Transverse colon (tissue), 4 donors: Measurements from ENCODE around the gene MAP2K5. TPM values are rescaled to one million over a fixed set of nuclear protein-coding genes. Genes with fewer than 3 reads are reported as not detected.

Source experiments
- DNase-seq: peaks from one replicate; pipeline ENCODE4 v3.0.0-alpha.2; 2019
- H3K27ac ChIP-seq, 4 donors: fragments of 200-600 bp; sonication (generic); 2 replicates each; pipeline ENCODE4 v1.5.1; 2016 to 2018; ENCODE audit warnings: inconsistent platforms in 4 of 4
- H3K27me3 ChIP-seq: fragments of 200-600 bp; sonication (generic); 2 replicates; pipeline ENCODE4 v1.5.1; 2017; ENCODE audit warnings: inconsistent platforms
- H3K36me3 ChIP-seq, 4 donors: fragments of 200-600 bp; sonication (generic); 2 replicates each; pipeline ENCODE4 v1.5.1; 2017 to 2019; ENCODE audit warnings: inconsistent platforms in 4 of 4
- H3K4me1 ChIP-seq, 4 donors: fragments of 200-600 bp; sonication (generic); 2 replicates each; pipeline ENCODE4 v1.5.1; 2017 to 2020; ENCODE audit warnings: inconsistent platforms in 4 of 4
- H3K4me3 ChIP-seq, 4 donors: fragments of 200-600 bp; sonication (generic); 1 replicate in 1 of 4; 2 replicates in 3 of 4; pipeline versions ENCODE4 v1.5.1 to v1.6.1; 2017 to 2019; ENCODE audit warnings: inconsistent platforms in 4 of 4
- H3K9me3 ChIP-seq, 2 donors: fragments of 200-600 bp; sonication (generic); 2 replicates each; pipeline ENCODE4 v1.5.1; 2017 to 2019; ENCODE audit warnings: inconsistent platforms in 2 of 2
- EP300 ChIP-seq: sonication (generic); formaldehyde crosslinking; IDR thresholded peaks from one replicate; pipeline ENCODE4 v1.6.1; 2017; ENCODE audit warnings: antibody characterized with exemption, low read depth
- POLR2A ChIP-seq: fragments of 450-650 bp; IDR thresholded peaks from one replicate; pipeline ENCODE4 v1.6.1; 2016; ENCODE audit warnings: antibody characterized with exemption, mild to moderate bottlenecking, moderate library complexity
- POLR2AphosphoS5 ChIP-seq, 3 donors: sonication (generic); formaldehyde crosslinking; IDR thresholded peaks; one replicate each; pipeline ENCODE4 v1.6.1; 2016; ENCODE audit warnings: antibody characterized with exemption in 3 of 3
- WGBS, 2 donors: methylation state at CpG; one replicate each; pipeline ENCODE4 v1.1.5; 2018; ENCODE audit warnings: low coverage in 1 of 2; 5-methylcytosine and 5-hydroxymethylcytosine counted together
- in situ Hi-C, 4 donors: fragments of 200-750 bp; cut with MboI; loops; one replicate each; pipeline versions ENCODE4 v1.15.0 to v1.15.1; 2017; ENCODE audit warnings: low sequenced_read_pairs in 3 of 4, low pct_ligation_motif_present in 1 of 4, low pct_unique_long_range_greater_than_20kb in 1 of 4
- intact Hi-C: fragments of 100-400 bp; cut with DNase I; formaldehyde crosslinking; loops from one replicate; pipeline ENCODE4 v1.15.1; 2023; ENCODE audit warnings: low total_unique reads
- total RNA-seq, 4 donors: library from RNA; depleted of rRNA; stranded (reverse); fragments of >200 nt; gene quantifications; one replicate each; pipeline ENCODE4 v1.1.0, GENCODE V29; 2016
- TF ChIP-seq, protein P1 (sequence below), 5 experiments: fragments of 200-600 bp in 3 of 5; fragments of 450-650 bp in 2 of 5; sonication (generic) in 3 of 5; IDR thresholded peaks; 1 replicate in 2 of 5; 2 replicates in 3 of 5; pipeline ENCODE4 v1.5.1; 2016 to 2017; ENCODE audit warnings: antibody characterized with exemption in 5 of 5, inconsistent platforms in 3 of 5, mild to moderate bottlenecking in 2 of 5, moderate library complexity in 1 of 5

Gene MAP2K5
- 100 to 1,000 TPM in 1 of 4 donors, 10 to 100 TPM in 3; 19.8 to 320 (median 21.1) TPM for total RNA-seq

DNA sequence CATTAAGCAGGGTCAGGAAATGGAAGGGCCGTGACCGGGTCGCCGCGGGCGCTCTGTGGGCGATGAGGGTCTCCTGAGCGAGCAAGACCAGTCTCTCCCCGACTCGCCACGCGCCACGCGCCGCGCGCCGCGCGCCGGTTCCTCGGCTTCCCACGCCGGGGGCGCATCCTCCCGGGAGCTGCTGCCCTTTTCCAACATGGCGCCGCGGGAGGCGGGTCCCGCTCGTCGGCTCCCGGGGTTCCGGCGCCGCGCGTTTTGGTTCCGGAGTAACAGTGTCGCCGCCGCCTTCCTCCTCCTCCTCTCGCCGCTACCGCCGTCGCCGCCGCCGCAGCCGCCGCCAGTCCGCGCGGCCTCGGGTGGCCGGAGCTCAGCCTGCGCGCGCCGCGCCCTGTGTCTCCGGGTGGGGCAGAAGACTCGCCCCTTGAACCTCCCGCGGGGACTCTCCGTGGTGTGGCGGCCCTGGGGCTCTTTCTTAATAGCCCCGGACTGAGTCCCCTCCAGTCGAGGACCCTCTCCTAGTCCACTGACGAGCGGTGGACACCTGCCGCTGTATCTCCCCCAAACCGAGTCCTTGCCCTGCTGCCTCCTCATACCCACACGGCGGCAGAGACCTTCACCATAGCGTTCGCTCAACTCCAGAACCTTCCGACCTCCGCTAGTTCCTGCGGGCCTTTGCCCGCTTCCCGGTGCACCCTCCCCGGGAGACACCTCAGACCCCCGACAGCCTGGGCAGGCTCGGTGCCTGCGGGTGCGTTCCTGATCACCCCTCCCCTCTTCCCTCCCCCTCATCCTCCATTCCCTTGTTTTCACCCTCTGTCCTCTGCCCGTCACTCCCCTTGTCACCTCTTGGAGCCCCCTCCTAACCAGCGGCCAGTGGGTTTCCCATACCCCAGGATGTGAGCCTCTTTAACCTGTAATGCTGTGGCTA is at the start of gene MAP2K5:
TSS of gene MAP2K5 (plus strand) at position 284 of the 928 bp plus-strand sequence. CDS start at position 917, 633 bp downstream.
- in situ Hi-C loops (no loop called here), intact Hi-C loops (loop anchor here (2.0 kb wide), 1 partner anchor 22 kb away; the partner anchor contains the start of gene C15orf61)
- H3K27ac ChIP-seq, result peak within 1 kb of the TSS; percentile 90 to 94 (median 92)
- no peaks in the 10 kb centered on the region for H3K36me3 ChIP-seq
- peak; percentile 77 for TF ChIP-seq POLR2A
- peak; percentile 35 to 79 (median 73) for TF ChIP-seq POLR2AphosphoS5 (IDR thresholded peaks at IDR 0.05)
- TF ChIP-seq EP300, result no peak
- TF ChIP-seq, protein P1, sequence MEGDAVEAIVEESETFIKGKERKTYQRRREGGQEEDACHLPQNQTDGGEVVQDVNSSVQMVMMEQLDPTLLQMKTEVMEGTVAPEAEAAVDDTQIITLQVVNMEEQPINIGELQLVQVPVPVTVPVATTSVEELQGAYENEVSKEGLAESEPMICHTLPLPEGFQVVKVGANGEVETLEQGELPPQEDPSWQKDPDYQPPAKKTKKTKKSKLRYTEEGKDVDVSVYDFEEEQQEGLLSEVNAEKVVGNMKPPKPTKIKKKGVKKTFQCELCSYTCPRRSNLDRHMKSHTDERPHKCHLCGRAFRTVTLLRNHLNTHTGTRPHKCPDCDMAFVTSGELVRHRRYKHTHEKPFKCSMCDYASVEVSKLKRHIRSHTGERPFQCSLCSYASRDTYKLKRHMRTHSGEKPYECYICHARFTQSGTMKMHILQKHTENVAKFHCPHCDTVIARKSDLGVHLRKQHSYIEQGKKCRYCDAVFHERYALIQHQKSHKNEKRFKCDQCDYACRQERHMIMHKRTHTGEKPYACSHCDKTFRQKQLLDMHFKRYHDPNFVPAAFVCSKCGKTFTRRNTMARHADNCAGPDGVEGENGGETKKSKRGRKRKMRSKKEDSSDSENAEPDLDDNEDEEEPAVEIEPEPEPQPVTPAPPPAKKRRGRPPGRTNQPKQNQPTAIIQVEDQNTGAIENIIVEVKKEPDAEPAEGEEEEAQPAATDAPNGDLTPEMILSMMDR (IDR thresholded peaks at IDR 0.05), result no peak
- H3K9me3 ChIP-seq, result no peaks in the 10 kb centered on the region
- H3K4me1 ChIP-seq, result peaks cover 6 to 36% (median 22%) of the 10 kb centered on the region in 4 donors
- DNase-seq, result peak; percentile 90
- 3 to 9% methylated on average over 7 to 37 of the region's 91 CpGs for WGBS, 2 donors
- H3K27me3 ChIP-seq, result no peaks in the 10 kb centered on the region
- peak within 1 kb of the TSS; percentile 61 to 96 (median 72) for H3K4me3 ChIP-seq

DNA sequence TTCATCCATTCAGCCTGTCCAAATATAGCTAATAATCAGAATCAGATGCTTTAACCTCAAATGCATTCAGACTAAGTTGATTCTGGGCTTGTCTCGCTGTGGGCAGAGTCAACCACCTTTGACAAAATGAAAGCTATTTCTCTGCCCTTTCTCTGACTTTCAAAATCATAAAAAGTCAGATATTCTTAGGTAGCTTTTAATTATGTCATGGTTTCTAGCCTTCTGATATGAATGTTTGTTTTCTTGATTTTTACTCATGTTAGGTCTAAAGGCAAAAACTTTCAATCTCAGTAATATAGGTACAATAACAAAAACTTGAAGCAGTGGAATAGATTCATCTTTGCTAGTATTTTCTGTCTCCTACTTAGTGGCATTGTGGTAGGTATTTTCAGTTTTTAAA is 46.9 kb upstream of the MAP2K5 start:
- Histone ChIP-seq H3K36me3 (no peaks in the 10 kb centered on the region), H3K4me1 (no peaks in the 10 kb centered on the region), H3K4me3 (no peak overlapping the region), H3K27me3 (no peaks in the 10 kb centered on the region), H3K27ac (no peak overlapping the region), H3K9me3 (no peaks in the 10 kb centered on the region)
- TF ChIP-seq EP300, result no peak
- TF ChIP-seq, protein P1 (IDR thresholded peaks at IDR 0.05), result no peak
- no peak for TF ChIP-seq POLR2AphosphoS5 (IDR thresholded peaks at IDR 0.05)
- TF ChIP-seq POLR2A, result no peak
- 71 to 100% methylated on average over 1 of the region's 1 CpG for WGBS, 2 donors
- intact Hi-C loops, result no loop called here
- DNase-seq, result no peak
- in situ Hi-C loops, result no loop called here

DNA sequence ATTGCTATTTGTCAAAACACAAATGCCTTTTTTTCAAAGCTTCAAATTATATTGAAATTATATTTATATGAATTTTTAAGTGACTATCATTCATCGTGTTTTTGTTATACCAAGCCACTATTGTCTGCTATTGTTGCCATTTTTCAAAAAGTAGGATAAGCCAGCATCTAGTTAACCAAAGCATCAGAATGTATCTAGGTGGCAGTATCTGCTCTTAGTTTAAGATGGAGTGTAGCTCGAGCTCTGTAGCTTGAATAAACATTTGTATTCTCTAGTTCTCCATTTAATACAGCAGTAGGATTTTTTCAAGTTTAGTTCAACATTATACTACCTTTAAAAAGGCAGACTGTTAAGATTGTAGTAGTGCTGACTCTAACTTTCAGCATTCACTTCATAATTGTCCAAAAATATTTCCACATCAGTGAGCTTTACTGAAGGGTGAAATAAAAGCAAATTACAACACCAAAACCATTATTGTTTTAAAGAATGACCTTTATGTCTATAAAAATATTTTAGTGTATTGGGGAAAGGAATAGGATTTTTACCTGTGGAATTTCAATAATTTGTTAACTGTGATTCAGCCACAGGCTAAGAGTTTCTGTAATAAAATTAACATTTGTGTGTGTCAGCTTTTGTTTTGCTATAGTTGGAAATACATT is 41.2 kb upstream of the MAP2K5 start:
- Histone ChIP-seq H3K36me3 (no peaks in the 10 kb centered on the region), H3K4me1 (no peaks in the 10 kb centered on the region), H3K27me3 (no peaks in the 10 kb centered on the region), H3K9me3 (no peaks in the 10 kb centered on the region), H3K27ac (no peak overlapping the region), H3K4me3 (no peak overlapping the region)
- TF ChIP-seq EP300, result no peak
- TF ChIP-seq, protein P1 (IDR thresholded peaks at IDR 0.05), result peak in 3 of 5 experiments; percentile 4 to 21 (median 21)
- intact Hi-C loops, result no loop called here
- DNase-seq, result no peak
- in situ Hi-C loops, result loop anchor here in 1 of 4 donors (10.0 kb wide), 1 partner anchor 333 kb away; no protein-coding TSS in a partner anchor
- WGBS, 2 donors, result 18 to 21% methylated on average over 2 of the region's 2 CpGs

DNA sequence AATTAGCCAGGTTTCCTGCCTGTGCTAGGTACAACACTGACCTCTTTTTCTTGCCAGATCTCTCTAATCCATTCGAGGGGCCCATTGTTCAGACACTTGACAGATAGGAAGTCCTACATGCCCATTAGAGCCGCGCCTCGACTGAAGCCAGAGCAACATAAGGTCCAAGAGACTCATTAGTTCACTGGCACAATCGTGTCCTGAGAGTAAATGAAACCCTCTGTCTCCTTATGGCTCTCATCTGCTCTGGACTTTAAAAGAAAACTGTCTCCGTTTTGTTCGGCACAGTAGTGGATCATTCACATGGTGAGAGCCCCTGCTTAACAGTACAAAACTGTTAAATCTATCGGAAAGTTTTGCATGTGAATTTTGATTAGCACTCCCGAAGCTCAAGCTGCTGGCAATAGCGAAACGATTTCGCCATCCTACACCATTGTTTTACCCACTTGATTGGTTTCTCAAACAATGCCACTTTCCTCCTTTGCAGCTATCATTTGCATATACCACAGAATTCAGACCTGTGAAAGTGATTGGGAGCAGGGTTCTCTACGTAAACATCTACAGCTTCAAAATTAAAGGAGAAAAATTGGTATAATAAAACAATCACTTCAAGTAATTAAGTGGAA is 40.6 kb upstream of the MAP2K5 start:
- Histone ChIP-seq H3K4me3 (no peak overlapping the region), H3K4me1 (no peaks in the 10 kb centered on the region), H3K27me3 (no peaks in the 10 kb centered on the region), H3K9me3 (no peaks in the 10 kb centered on the region), H3K27ac (no peak overlapping the region), H3K36me3 (no peaks in the 10 kb centered on the region)
- in situ Hi-C loops (loop anchor here in 1 of 4 donors (10.0 kb wide), 1 partner anchor 333 kb away; no protein-coding TSS in a partner anchor), intact Hi-C loops (no loop called here)
- 72 to 78% methylated on average over 7 to 13 of the region's 13 CpGs for WGBS, 2 donors
- no peak for DNase-seq
- TF ChIP-seq POLR2AphosphoS5 (IDR thresholded peaks at IDR 0.05) (no peak), POLR2A (no peak)
- TF ChIP-seq, protein P1 (IDR thresholded peaks at IDR 0.05), result no peak
